ENCODE results near the gene TRIM68.

TRIM68 gene, protein sequence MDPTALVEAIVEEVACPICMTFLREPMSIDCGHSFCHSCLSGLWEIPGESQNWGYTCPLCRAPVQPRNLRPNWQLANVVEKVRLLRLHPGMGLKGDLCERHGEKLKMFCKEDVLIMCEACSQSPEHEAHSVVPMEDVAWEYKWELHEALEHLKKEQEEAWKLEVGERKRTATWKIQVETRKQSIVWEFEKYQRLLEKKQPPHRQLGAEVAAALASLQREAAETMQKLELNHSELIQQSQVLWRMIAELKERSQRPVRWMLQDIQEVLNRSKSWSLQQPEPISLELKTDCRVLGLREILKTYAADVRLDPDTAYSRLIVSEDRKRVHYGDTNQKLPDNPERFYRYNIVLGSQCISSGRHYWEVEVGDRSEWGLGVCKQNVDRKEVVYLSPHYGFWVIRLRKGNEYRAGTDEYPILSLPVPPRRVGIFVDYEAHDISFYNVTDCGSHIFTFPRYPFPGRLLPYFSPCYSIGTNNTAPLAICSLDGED

DNA sequence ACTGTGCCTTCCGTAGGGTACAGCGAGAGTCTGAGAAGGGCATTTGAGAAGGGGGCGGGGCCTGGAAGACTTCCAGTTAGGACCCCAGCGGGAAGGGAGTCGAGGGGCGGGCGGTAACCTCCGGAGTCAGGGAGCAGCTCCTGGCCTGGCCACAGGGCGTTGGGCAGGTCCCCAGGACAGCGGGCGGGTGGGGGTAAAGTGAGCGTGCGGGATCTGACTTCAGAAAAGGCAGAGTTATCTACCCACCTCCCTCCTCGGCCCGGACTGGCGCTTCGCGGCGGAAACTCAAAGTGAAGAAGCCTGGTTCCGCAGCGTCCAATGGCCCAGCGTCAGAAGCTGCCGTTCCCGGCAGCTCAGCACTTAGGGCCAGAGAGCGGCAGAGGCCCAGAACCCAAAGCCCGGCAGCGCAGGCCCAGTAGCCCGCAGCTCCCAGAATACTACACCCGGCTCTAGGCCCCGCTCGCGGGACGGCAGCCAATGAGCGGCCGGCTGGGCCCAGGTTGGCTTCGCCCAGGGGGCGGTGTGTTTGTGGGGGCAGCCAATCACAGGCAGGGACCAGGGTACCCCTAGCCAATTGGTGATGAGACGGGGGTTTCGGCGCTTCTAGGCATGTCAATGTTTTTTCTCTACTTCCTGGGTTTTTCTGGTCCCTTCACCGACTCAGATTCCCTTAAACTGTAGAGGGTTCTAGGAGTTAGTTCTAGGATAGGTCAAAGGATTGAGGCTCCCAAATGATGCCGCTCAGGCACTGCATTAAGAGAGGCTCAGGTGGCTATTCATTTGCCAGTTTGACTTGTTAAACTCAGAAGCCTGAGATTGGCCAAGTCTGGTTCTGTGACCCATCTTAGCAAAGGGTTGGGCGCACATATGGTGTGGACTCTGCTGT, at the start of gene TRIM68:
Gene TRIM68 (minus strand): TSS at position 451 of the 886 bp plus-strand sequence. CDS start 2,727 bp downstream, outside the sequence.
- peak; percentile 94 for DNase-seq

GRCh38 chr11:4654635-4655369, 46.8 kb upstream of the TRIM68 start:
- no peak for DNase-seq

- DNase-seq: no peak
Observed at GRCh38 chr11:4647766-4648165, 39.7 kb upstream of the TRIM68 start.

- DNase-seq: no peak
Observed at GRCh38 chr11:4645974-4646373, 37.9 kb upstream of the TRIM68 start.

- DNase-seq: no peak
Observed at GRCh38 chr11:4644233-4644632, 36.2 kb upstream of the TRIM68 start.

DNA sequence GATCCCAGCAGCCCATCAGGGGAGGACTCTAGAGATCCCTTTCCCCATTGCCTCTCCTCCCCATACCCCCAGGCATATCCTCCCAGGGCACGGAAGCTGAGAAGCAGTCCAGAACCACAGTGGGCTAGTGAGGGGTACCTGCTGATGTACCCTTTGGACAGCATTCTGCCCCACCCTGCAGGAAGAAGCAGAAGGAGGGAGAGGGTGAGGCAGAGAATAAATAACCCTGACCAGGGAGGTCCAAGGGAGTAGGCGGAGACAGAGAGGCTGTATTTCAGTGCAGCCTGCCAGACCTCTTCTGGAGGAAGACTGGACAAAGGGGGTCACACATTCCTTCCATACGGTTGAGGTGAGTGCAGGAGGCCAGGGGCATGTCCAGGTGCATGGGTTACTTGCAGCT, 35.7 kb upstream of the TRIM68 start, which contains the start of gene OR51E1:
Gene OR51E1 (plus strand): TSS at position 301 of the 400 bp plus-strand sequence. CDS start 8,545 bp downstream, outside the sequence.
- no peak for DNase-seq

DNA sequence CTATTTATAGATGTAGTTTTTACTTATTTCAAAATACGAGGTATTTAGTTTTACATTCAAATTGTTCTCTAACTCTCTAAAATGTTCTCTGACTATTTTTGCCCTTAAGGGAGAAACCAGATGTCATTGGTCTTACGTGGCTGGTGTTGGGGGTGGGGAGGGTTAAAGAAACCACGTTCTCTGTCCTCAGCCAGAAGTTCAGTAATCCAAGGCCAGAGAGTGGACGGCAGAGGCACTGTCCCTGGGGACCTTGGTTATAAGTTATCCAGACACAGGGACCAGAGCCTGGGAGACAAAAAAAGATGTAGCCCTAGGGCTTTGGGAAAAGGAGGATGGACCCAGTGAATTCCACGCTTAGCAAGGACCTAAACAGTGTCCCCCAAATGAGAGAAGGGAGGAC, 35.0 kb upstream of the TRIM68 start:
- DNase-seq: no peak

DNA sequence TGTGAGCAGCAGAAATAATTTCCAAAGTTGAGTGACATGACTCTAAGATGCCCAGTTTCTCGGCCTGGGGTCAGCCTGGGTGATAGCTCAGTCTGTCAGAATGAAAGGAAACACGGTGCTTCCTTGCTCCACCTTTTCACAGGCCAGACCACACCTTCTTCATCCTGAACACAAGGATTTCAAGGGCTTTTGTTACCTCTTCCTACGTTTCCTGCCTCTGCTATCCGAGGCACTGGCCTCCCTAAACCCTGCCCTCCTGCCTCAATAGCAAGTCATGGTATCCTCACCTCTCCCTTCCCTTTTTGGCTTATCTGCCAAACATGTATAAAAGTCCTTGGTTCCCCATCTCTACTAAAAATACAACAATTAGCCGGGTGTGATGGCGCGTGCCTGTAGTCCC, 34.0 kb upstream of the TRIM68 start:
- DNase-seq: no peak

- no peak for DNase-seq
Observed at GRCh38 chr11:4641501-4641900, 33.5 kb upstream of the TRIM68 start.

DNA sequence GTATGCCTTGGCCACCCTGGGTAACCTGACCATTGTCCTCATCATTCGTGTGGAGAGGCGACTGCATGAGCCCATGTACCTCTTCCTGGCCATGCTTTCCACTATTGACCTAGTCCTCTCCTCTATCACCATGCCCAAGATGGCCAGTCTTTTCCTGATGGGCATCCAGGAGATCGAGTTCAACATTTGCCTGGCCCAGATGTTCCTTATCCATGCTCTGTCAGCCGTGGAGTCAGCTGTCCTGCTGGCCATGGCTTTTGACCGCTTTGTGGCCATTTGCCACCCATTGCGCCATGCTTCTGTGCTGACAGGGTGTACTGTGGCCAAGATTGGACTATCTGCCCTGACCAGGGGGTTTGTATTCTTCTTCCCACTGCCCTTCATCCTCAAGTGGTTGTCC, 31.9 kb upstream of the TRIM68 start:
- no peak for DNase-seq

DNA sequence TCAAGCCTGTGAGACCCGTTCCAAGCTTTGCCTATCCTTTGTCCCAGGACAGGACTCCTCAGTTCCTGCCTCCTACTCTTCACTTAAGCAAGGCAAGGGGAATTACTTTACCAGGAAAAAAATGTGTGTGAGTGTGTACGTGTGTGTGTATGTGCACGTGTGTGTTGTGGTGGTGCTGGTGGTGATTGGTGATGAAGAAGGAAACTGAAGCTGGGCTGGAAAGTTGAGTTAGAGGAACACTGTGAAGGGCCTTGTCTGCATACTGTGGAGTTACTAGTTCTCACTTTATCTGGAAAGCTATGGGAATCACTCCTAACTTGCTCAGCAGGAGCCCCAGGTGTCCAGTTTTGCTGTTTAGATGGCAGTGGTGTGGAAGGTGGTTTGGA, 29.6 kb upstream of the TRIM68 start:
- no peak for DNase-seq

- peak; percentile 40 for DNase-seq
Observed at GRCh38 chr11:4636962-4637661, 29.1 kb upstream of the TRIM68 start, which contains the start of gene OR51D1. OR51D1 (plus strand) TSS chr11:4637477; CDS start chr11:4639791, 2,314 bp downstream.

DNA sequence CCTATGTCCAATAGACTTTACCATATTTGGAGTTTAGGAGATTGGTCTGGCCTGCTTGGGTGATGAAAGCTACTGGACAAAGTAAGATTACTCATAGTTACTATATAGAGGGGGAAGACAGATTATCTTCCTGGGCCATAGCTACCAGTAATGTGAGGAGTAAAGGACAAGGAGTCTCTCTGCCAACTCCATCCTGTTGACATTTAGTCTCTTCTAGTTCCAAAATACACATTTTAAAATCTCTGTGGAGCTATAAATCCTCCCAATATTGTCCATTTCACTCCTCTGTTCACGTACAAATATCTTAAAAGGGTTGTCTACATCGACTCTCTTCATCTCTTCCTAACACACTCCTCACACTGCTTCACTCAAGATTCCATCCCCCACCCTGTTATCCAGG, 28.1 kb upstream of the TRIM68 start:
- DNase-seq: no peak

- DNase-seq: peak; percentile 41
Observed at GRCh38 chr11:4626207-4627099, 18.4 kb upstream of the TRIM68 start.

DNA sequence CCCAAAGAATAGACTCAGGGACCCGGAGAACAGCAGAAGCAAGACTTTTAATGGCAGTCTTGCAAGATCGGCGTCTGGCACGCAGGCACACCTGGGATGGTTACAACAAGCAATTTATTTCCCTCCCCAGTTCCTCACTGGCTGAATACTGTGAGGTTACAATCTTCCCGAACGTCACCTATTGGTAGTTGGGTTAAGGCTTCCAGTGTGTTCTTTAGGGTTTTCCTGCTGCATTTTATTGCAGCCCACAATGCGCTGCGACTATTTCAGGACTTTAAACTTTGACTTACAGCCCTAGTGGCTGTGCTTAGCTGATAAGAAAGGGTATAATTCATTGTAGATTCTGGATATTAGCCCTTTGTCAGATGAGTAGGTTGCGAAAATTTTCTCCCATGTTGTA, 11.5 kb upstream of the TRIM68 start:
- no peak for DNase-seq

DNA sequence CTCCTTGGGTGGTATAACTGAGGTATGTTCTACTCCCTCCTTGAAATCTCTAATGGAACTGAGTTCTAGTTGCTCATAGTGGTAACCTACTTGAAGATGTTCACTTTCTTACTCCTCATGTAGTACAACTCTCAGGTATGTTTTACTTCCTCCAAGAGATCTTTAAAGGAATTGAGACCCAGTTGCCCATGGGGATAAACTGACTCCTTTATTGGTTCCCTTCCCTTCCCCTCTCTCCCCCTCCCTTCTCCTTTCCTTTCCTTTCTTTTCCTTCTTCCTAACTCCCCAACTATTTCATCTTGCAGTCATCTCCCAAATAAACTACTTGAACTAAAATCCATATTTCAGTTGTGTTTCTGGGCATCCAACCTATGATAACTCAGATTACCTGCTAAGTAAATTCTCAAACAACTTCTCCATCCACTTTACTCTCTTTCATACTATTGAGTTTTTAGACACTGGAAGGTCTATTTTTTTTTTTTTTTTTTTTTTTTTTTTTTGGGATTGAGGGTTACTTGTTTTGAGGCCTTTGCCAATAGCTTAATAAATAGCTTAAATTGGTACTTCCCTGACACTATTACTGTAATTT, 7.9 kb upstream of the TRIM68 start:
- DNase-seq: no peak

GRCh38 chr11:4611986-4612385, 4.0 kb upstream of the TRIM68 start:
- DNase-seq: no peak

GRCh38 chr11:4610258-4610935, 2.4 kb upstream of the TRIM68 start:
- DNase-seq: no peak

- DNase-seq: no peak
Observed at GRCh38 chr11:4607096-4607495, 935 bp downstream of the TRIM68 start.

Data from NCI-H446 treated with DMSO at 0.1 percent for 48 hours (cell line).